Heart right ventricle (tissue), 16 donors: ENCODE measurements around the gene NEU3. TPM values are rescaled to one million over a fixed set of nuclear protein-coding genes. Genes with fewer than 3 reads are reported as not detected.
A peak's percentile ranks its signal among the peaks of the same experiment; 100 is the strongest.

Experiments
- ATAC-seq, 8 donors: fragments of 200-7000 bp; cut with Tn5 transposase; one replicate each; pipeline ENCODE4 v1.9.1; 2020; ENCODE audit warnings: mild to moderate bottlenecking in 8 of 8, moderate library complexity in 8 of 8, moderate number of reproducible peaks in 1 of 8
- DNase-seq, 2 donors: peaks; one replicate each; pipeline ENCODE4 v3.0.0-alpha.2; 2020
- H3K27ac ChIP-seq, 10 donors: fragments of 200-600 bp; sonication (generic) in 2 of 10; one replicate each; pipeline versions ENCODE4 v1.5.0 to v1.8.0; 2020 to 2022; ENCODE audit warnings: mild to moderate bottlenecking in 3 of 10
- H3K27me3 ChIP-seq, 7 donors: fragments of 200-600 bp; one replicate each; pipeline ENCODE4 v1.8.0; 2021 to 2022; ENCODE audit warnings: mild to moderate bottlenecking in 2 of 7
- H3K36me3 ChIP-seq, 9 donors: fragments of 200-600 bp; sonication (generic) in 1 of 9; one replicate each; pipeline versions ENCODE4 v1.5.0 to v1.8.0; 2020 to 2022; ENCODE audit warnings: mild to moderate bottlenecking in 2 of 9
- H3K4me1 ChIP-seq, 9 donors: fragments of 200-600 bp; sonication (generic) in 1 of 9; one replicate each; pipeline versions ENCODE4 v1.5.0 to v1.8.0; 2020 to 2022; ENCODE audit warnings: mild to moderate bottlenecking in 4 of 9
- H3K4me3 ChIP-seq, 10 donors: fragments of 200-600 bp; sonication (generic) in 2 of 10; one replicate each; pipeline versions ENCODE4 v1.5.0 to v1.8.0; 2020 to 2022; ENCODE audit warnings: mild to moderate bottlenecking in 7 of 10, moderate library complexity in 2 of 10
- H3K9me3 ChIP-seq, 11 donors: fragments of 200-600 bp in 10 of 11; sonication (generic) in 2 of 11; one replicate each; pipeline versions ENCODE4 v1.5.0 to v1.8.0; 2013 to 2022; ENCODE audit warnings: mild to moderate bottlenecking in 2 of 11, control low read depth in 1 of 11, moderate library complexity in 1 of 11
- CTCF ChIP-seq, 9 donors: fragments of 200-600 bp; sonication (generic) in 2 of 9; IDR thresholded peaks; one replicate each; pipeline versions ENCODE4 v1.5.0 to v1.8.0; 2021 to 2022; ENCODE audit warnings: antibody characterized with exemption in 9 of 9, mild to moderate bottlenecking in 5 of 9, moderate library complexity in 1 of 9
- whole genome bisulfite sequencing, 2 donors: extraction: QIAGEN DNeasy Blood & Tissue Kit; methylation state at CpG; one replicate each; pipeline ENCODE4 v1.1.7; 2013; ENCODE audit warnings: inconsistent platforms in 1 of 2; 5-methylcytosine and 5-hydroxymethylcytosine counted together
- intact Hi-C, 10 donors: fragments of 100-400 bp; cut with DNase I; formaldehyde crosslinking; loops; one replicate each; pipeline versions ENCODE4 v1.11.1 to v1.14.2; 2022
- polyA plus RNA-seq, 2 donors: library from polyadenylated mRNA; stranded (reverse); fragments of 200-250 nt; gene quantifications; one replicate each; pipeline ENCODE4 v1.2.3, GENCODE V29; 2013
- total RNA-seq, 10 donors: library from RNA; stranded (reverse); fragmentation: NEBNext Ultra II Directional in 3 of 10; extraction: Animal tissue kit (Norgen Biotek cat#: 25700) in 3 of 10; gene quantifications; one replicate each; pipeline versions ENCODE4 v1.2.1 to v1.2.4, GENCODE V29; 2021 to 2023
- donor health status: Arrhythmogenic right ventricular cardiomyopathy.
- donor health status: ischemic (EF 13 %, LVEDD 7.1; RV severe dilation, severe dysfunction).
- donor health status: healthy with polysubstance abuse.
- donor health status: DM: no; HTN: yes; CAD: no.
- donor health status: DM: no; HTN: no; CAD: no.
- donor health status: ischemic (EF 25% LVEDD 6.9; RV normal size, moderate dysfunction).
- donor health status: ischemic (EF 25% LVEDD 5.7; RV mildly dilated, moderate dysfunction).
- donor health status: healthy.
- donor health status: DM: yes; HTN: yes; CAD: no.
- donor health status: Ischemic cardiomyopathy.
- donor health status: ischemic (EF 35%, LVEDD 5.7; RV mildly dilated, moderate dysfunction).
- donor health status: nonischemic (EF 11% LVEDD 7.7; RV severe dilation, severe dysfunction).
- donor health status: DM: yes; HTN: yes; CAD: no.
- donor health status: PGD.
- donor health status: ischemic (EF 29% LVEDD 5.4; RV normal size, mild dysfunction).
- donor health status: nonischemic (EF 23%, LVEDD 6.1; RV moderate dilation, normal function).

NEU3 gene
- total and polyA plus RNA-seq, 12 donors: 2.6 to 16.1 (median 9.2) TPM

GRCh38 chr11:75022296-75022695 lies 33.6 kb downstream of the NEU3 start:
- DNase-seq: no peak
- peaks cover 0 to 6% (median 0%) of the 10 kb centered on the region in 11 donors for H3K9me3 ChIP-seq
- no peak for TF ChIP-seq CTCF (IDR thresholded peaks at IDR 0.05)
- WGBS, 2 donors: 88 to 93% methylated on average over 3 of the region's 3 CpGs
- no peaks in the 10 kb centered on the region for H3K36me3 ChIP-seq
- peak overlapping the region in 3 of 10 donors; percentile 5 to 60 (median 38) for H3K27ac ChIP-seq
- H3K4me3 ChIP-seq: no peak overlapping the region
- intact Hi-C loops: loop anchor here in 7 of 10 donors (2.0 to 10.0 kb wide), 6 partner anchors 113 to 227 kb away; no protein-coding TSS in a partner anchor
- H3K4me1 ChIP-seq: peaks cover 0 to 21% (median 4%) of the 10 kb centered on the region in 9 donors
- H3K27me3 ChIP-seq: no peaks in the 10 kb centered on the region
- ATAC-seq: peak in 2 of 8 donors; percentile 5 to 17

- H3K9me3 ChIP-seq: peaks cover 0 to 6% (median 0%) of the 10 kb centered on the region in 11 donors
- no peak overlapping the region for H3K4me3 ChIP-seq
- no peaks in the 10 kb centered on the region for H3K27me3 ChIP-seq
- peaks cover 0 to 21% (median 4%) of the 10 kb centered on the region in 9 donors for H3K4me1 ChIP-seq
- DNase-seq: peak; percentile 75 to 79
- H3K27ac ChIP-seq: peak overlapping the region in 3 of 10 donors; percentile 5 to 60 (median 38)
- 50% methylated on average over 5 of the region's 5 CpGs for WGBS, 2 donors
- no peaks in the 10 kb centered on the region for H3K36me3 ChIP-seq
- peak; percentile 67 to 95 (median 92) for ATAC-seq
- intact Hi-C loops: loop anchor here in 8 of 10 donors (1.0 to 10.0 kb wide), 7 partner anchors 112 to 226 kb away; no protein-coding TSS in a partner anchor
- TF ChIP-seq CTCF (IDR thresholded peaks at IDR 0.05): peak; percentile 81 to 97 (median 94)
Observed at GRCh38 chr11:75022759-75023396, 34.1 kb downstream of the NEU3 start.

GRCh38 chr11:75023446-75024067 lies 34.8 kb downstream of the NEU3 start:
- peak in 4 of 8 donors; percentile 13 to 38 (median 24) for ATAC-seq
- Histone ChIP-seq H3K4me3 (no peak overlapping the region), H3K4me1 (peaks cover 0 to 21% (median 4%) of the 10 kb centered on the region in 9 donors), H3K27me3 (no peaks in the 10 kb centered on the region), H3K36me3 (no peaks in the 10 kb centered on the region), H3K27ac (peak overlapping the region in 3 of 10 donors; percentile 5 to 60 (median 38)), H3K9me3 (peaks cover 0 to 3% (median 0%) of the 10 kb centered on the region in 11 donors)
- 92 to 95% methylated on average over 6 of the region's 6 CpGs for WGBS, 2 donors
- intact Hi-C loops: loop anchor here in 9 of 10 donors (1.0 to 10.0 kb wide), 7 partner anchors 111 to 225 kb away; no protein-coding TSS in a partner anchor
- DNase-seq: no peak
- TF ChIP-seq CTCF (IDR thresholded peaks at IDR 0.05): no peak

GRCh38 chr11:75024068-75024449 lies 35.3 kb downstream of the NEU3 start:
- Histone ChIP-seq H3K27me3 (no peaks in the 10 kb centered on the region), H3K4me3 (no peak overlapping the region), H3K27ac (no peak overlapping the region), H3K9me3 (no peaks in the 10 kb centered on the region), H3K36me3 (no peaks in the 10 kb centered on the region), H3K4me1 (peaks cover 0 to 21% (median 4%) of the 10 kb centered on the region in 9 donors)
- 68 to 73% methylated on average over 6 of the region's 6 CpGs for WGBS, 2 donors
- intact Hi-C loops: loop anchor here in 7 of 10 donors (2.0 to 10.0 kb wide), 6 partner anchors 111 to 225 kb away; no protein-coding TSS in a partner anchor
- no peak for TF ChIP-seq CTCF (IDR thresholded peaks at IDR 0.05)
- ATAC-seq (peak in 1 of 8 donors; percentile 6), DNase-seq (no peak)
